Kasumi-1 (cell line): ENCODE results near the gene NKX2-2.

Experiments used
- DNase-seq, 2 experiments: peaks; one replicate each; lab custom pipeline; 2025; lab: John Stamatoyannopoulos, UW

NKX2-2 gene

DNA sequence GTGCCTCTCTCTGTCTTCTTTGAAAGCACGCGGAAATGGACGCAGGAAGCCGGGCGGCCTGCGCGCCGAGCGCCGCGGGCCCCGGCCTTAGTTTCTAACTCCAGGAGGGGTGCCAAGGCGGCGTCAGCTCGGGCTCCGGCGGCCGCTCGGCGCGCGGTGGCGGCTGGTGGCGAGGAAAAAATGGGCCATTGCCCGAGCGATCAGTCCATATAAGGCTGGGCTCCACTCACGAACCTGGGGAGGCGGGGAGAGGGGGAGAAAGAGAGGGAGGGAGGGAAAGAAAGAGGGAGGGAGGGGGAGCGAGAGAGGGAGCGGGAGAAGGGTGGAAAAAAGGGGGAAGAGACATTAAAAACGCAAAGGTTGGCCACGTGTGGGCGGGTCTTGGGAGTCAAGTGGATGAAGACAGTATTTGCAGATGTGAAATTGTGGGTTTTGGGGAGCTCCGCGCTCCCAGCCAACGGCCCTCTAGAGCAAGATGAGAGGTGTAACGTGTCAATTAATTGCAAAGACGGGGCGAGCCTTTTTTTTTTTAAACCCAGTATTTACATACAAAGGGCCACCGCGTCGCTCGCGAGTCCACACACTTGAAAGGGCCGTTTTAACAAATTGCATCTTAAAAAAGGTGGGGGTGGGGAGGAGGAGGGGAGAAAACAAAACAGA is at the start of gene NKX2-2:
NKX2-2 (minus strand) TSS at position 184 of the 660 bp plus-strand sequence. CDS start 395 bp downstream, outside the sequence.
- no peak for DNase-seq

- DNase-seq, result no peak
Observed at GRCh38 chr20:21562656-21563055, 48.8 kb upstream of the NKX2-2 start.

GRCh38 chr20:21559305-21559704 is 45.4 kb upstream of the NKX2-2 start:
- no peak for DNase-seq

- no peak for DNase-seq
Observed at GRCh38 chr20:21557241-21558020, 43.6 kb upstream of the NKX2-2 start.

DNA sequence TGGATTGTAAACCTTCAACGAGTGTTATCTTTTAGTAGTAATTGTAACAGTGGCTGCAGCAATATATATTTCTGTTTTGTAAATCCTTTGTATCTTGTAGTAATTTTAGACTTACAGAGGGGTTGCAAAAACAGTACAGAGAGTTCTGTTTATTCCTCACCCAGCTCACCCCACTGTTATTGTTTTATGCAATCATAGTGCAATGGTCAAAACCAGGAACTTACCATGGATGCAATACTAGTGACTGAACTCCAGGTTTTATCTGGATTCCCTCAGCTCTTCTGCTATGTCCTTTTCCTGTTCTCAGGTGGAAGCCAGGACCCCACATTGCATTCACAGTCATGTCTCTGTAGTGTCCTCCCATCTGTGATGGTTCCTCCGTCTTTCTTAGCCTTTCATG is 42.5 kb upstream of the NKX2-2 start:
- DNase-seq, result no peak

DNA sequence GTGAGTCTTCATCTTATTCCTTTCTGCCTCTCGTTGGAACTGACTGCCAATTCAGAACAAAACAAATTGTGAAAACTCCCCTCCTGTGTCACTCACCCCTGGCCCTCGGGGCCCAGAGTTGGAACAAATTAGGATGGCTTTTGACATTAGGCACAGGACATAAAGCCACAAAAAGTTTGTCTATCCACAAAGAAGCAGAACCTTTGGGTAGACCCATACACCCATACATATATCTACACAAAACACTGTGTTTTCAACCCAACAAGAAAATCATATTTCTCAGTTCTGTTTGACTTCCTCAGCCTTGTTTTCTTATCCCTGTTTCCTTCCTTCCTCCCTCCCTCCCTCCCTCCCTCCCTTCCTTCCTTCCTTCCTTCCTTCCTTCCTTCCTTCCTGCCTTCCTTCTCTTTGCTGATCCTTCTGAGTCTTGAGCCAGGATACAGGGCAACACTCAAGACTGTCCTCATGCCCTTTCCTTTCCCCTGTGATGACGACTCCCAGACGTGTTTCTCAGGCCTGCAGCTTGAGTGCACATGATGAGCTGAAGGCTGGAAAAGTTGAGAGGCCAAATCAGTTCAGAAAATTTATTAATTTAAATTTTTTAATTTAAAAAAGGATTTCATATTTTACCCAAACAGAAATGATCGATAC is 41.7 kb upstream of the NKX2-2 start:
- no peak for DNase-seq

- DNase-seq, result no peak
Observed at GRCh38 chr20:21554985-21555384, 41.1 kb upstream of the NKX2-2 start.

DNA sequence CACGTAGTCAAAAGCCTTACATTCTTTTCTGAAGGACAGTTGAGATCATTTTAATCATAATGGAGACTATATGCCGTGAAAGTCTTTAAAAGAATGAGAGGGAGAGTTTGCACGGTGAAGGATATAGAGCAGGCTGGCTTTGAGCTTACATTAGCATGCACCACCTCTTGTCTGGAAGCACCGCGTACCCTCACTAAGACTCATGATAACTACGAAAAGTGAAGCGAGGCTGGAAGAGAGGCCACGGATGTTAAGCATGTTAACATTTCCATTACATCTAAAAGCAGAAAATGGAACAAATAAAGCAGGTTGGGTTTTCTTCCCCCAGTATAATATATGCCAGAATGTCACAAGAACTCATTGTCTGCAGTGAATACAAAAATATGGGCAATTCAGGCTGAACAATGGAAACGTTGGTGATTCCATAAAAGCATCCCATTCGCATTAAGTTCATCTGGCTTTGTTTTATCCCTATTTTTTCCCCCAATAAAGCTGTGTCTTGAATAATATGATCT is 40.6 kb upstream of the NKX2-2 start:
- DNase-seq, result no peak

GRCh38 chr20:21550587-21550986 is 36.7 kb upstream of the NKX2-2 start:
- DNase-seq, result no peak

DNA sequence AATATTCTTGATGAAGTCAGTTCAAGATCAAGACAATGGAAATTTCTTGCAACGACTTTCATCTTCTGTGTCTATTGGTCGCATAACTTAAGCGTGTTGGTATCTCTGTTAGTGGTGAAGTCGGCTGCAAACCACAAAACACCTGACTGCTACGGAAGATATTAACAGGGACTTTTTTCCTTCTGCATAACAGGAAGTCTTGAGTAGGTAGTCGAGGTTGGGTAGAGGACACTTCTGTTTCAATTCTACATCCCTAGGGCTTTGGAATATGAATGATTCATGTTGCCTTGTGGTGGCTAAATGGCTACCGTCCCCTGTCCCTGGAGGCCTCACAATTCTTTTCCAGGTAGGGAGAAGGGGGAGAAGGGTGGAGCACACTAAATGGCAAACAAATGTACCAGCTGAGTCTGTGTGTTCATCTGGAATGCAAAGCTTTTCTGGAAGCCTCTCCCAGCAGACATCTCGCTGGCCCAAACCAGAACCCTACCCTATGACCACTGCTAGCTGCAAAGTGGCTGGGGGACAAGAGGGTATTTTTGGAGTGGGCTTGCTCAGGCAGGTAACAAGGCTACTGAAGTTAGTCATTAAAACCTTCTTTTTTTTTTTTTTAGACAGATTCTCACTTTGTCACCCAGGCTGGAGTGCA is 34.6 kb upstream of the NKX2-2 start:
- no peak for DNase-seq

GRCh38 chr20:21546355-21546754 is 32.5 kb upstream of the NKX2-2 start:
- no peak for DNase-seq

GRCh38 chr20:21539512-21539911 is 25.6 kb upstream of the NKX2-2 start:
- no peak for DNase-seq

DNA sequence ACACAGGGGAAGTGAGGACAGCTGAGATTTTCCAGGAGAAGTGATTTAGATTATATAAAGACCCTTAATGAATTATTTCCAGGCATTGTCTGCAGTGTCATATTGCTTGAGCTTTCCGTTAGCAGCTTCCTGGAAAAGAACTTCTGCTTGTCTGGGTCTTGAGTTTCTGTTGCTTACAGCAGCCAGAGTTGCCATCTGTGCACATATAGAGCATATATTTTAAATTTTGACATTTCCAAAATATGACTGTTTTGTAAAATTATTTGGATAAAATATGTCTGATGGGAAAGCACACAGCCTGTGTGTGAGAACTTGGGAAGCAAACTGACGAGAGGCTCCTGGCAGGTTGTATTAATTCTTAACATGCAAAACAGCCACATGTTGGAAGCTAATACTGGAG is 21.0 kb upstream of the NKX2-2 start:
- no peak for DNase-seq

GRCh38 chr20:21534453-21534852 is 20.6 kb upstream of the NKX2-2 start:
- DNase-seq, result no peak

DNA sequence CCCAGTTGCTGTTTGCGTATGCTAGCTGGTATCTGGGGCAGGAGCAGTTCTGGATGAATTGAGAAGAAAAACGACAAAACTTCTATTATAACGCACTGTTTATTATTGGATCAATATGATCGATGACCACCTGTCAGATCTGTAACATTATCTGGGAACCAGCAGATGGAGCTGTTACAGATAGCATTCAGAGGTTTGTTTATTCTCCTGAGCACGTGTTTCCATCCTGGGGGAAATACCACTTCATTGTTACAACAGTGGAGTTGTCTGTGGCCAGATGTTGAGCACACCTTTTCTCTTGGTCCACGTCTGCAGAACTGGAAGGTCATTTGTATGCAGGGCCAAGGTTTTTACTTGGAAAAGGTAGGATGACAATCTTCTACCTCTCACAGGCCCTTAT is 16.0 kb upstream of the NKX2-2 start:
- peak; percentile 2 to 5 for DNase-seq

DNA sequence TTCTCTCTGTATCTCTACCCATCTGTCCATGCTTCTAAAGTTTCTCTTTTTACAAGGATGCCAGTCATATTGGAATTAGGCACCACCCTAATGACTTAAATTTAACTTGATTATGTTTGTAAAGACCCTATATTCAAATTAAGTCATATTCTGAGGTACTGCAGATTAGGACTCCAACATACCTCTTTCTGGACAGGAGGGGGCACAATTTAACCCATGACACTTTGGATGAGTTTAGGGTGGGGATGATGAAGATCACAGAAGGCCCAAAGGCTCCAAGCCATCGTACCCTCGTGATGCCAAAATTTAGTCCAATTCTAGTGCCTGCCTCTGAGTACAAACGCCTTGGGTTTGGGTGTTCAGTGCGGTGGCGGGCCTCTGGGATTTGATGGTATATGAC is 15.0 kb upstream of the NKX2-2 start:
- DNase-seq, result no peak

GRCh38 chr20:21527908-21528307 is 14.0 kb upstream of the NKX2-2 start:
- DNase-seq, result no peak

GRCh38 chr20:21526776-21527175 is 12.9 kb upstream of the NKX2-2 start:
- no peak for DNase-seq

DNA sequence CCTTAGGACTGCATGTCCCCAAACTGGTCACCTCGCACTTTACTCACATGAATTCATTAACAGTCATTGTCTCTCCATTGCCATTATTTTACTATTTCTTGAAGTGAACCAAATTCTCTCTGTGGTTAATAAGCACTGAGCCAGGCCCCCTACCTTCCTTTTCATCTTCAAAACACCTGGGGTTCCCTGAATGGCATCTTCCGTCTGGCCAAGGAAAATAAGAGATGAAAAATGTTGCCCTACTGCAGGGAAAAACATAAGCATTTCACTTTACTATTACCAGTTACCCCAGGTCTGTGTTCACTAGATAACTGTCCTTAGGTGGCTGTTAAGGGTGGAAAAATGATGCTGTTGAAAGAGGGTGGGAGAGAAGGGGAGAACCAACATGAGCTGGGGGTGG is 10.0 kb upstream of the NKX2-2 start:
- no peak for DNase-seq

DNA sequence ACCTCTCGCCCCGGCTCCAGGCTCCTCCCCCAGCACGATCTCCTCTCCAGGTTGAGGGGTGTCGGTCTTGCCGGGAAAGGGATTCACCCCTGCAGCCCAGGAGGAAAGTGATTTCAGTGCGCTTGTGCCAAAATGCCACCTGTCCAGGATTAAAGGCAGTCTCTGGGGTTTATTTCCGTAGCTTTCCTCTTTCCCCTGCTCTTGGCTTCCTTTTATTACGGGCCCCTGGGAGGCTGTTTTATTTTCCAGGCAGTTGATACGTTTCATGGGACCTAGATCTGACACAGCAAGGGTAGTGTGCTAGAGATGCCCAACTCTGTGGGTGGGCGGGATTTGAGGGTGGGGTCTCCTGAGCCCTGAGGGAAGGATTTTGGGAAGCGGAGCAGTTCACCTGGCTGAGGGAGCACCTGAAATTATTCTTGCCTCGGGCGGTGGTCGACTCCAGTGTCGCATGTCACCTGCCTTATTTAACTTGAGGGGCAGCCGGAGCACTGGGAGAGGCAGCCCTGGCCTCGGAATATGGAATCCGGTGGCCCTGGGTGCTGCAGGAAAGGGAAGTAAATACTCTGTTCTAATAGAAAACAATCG is 9.5 kb upstream of the NKX2-2 start:
- DNase-seq, result no peak

DNA sequence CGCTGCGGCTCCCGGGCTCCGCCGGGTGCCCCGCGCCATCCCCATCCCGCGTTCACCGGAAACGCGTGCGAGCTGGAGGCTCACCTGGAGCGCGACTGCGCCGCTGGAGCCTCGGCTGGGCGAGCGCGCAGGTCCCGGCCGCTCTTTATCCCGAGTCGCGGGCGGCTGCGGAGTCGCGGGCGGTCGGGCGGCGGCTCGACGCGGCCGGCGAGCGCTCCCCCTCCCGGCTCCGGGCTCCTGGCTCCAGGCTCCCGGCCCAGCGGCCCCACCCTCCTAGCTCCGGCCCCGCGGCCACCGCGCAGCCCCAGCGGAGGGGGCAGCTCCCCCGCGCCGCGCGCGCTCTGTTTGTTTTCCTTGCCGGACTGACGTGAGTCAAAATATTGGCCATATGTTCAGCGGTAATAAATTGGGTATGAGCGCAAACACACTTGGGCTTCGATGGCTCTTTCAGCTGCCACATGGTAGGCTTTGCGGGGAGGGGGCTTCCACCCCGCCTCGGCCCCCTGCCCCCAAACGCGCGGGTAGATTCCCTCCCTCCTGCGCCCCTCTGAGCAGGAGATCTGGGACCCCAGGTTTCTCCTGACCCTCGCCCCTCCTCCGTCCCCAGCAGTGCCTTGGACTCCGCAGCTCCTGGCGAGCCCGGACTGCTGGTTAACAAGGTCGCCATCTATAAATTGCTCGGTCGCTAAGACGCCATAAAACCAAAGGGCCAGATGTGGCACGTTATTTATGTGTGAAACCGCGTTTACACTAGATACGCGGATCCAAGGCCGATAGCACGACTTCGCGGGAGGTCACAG is 8.8 kb upstream of the NKX2-2 start:
- DNase-seq, result no peak
